B cell (primary cell): ENCODE measurements around the gene AMER1. TPM values are rescaled to one million over a fixed set of nuclear protein-coding genes. Genes with fewer than 3 reads are reported as not detected.

Experiments used
- ATAC-seq: fragments of 200-7000 bp; cut with Tn5 transposase; one replicate; pipeline ENCODE4 v1.10.0; 2021; ENCODE audit warnings: low read depth, mild to moderate bottlenecking, moderate number of reproducible peaks, moderate library complexity
- CTCF ChIA-PET: fragments of 350-600 bp; sonication (Branson Sonifier 250); formaldehyde crosslinking; loops from one replicate; lab custom pipeline; 2021; ENCODE audit warnings: antibody characterized with exemption, inconsistent platforms; lab: Charles Lee
- POLR2A ChIA-PET: fragments of 350-600 bp; sonication (Branson Sonifier 250); formaldehyde crosslinking; loops from one replicate; lab custom pipeline; 2021; ENCODE audit warnings: antibody characterized with exemption; lab: Charles Lee
- DNase-seq: peaks from one replicate; pipeline ENCODE4 v3.0.0; 2013
- H2AFZ ChIP-seq: 2 replicates; pipeline ENCODE4 v1.6.1; 2012; ENCODE audit warnings: mild to moderate bottlenecking, low read depth, low read length; ENCODE audit not compliant: insufficient read depth, poor library complexity, severe bottlenecking
- H3K27ac ChIP-seq, 2 donors: 1 replicate in 1 of 2; 2 replicates in 1 of 2; pipeline ENCODE4 v1.5.1; 2012 to 2013; ENCODE audit warnings: low read length in 2 of 2, mild to moderate bottlenecking in 2 of 2, moderate library complexity in 1 of 2
- H3K27me3 ChIP-seq, 4 experiments: fragments of 200-600 bp in 1 of 4; sonication (generic) in 1 of 4; replicated peaks in 1 of 4; 1 replicate in 2 of 4; 2 replicates in 2 of 4; pipeline versions ENCODE4 v1.6.1 to v1.7.0; 2013 to 2016; ENCODE audit warnings: low read length in 3 of 4, mild to moderate bottlenecking in 2 of 4, mixed read lengths in 1 of 4, moderate library complexity in 1 of 4; ENCODE audit not compliant: insufficient read depth in 4 of 4, control insufficient read depth in 3 of 4; ENCODE audit errors: control extremely low read depth in 1 of 4
- H3K36me3 ChIP-seq, 2 experiments: replicated peaks in 1 of 2; 1 replicate in 1 of 2; 2 replicates in 1 of 2; pipeline versions ENCODE4 v1.6.1 to v1.7.1; 2013; ENCODE audit warnings: low read length in 1 of 2; ENCODE audit not compliant: insufficient read depth in 2 of 2, control insufficient read depth in 1 of 2; ENCODE audit errors: control extremely low read depth in 1 of 2, extremely low read depth in 1 of 2
- H3K4me1 ChIP-seq, 2 donors: fragments of 200-600 bp in 1 of 2; sonication (generic) in 1 of 2; 1 replicate in 1 of 2; 2 replicates in 1 of 2; pipeline versions ENCODE4 v1.5.1 to v1.6.1; 2013 to 2017; ENCODE audit warnings: low read length in 2 of 2; ENCODE audit not compliant: control insufficient read depth in 2 of 2, insufficient read depth in 2 of 2
- H3K4me2 ChIP-seq: replicated peaks from 2 replicates; pipeline ENCODE3; 2012; ENCODE audit warnings: mild to moderate bottlenecking, low read depth, low read length; ENCODE audit not compliant: poor library complexity, severe bottlenecking
- H3K4me3 ChIP-seq, 5 experiments: fragments of 200-600 bp in 1 of 5; sonication (generic) in 1 of 5; 1 replicate in 3 of 5; 2 replicates in 2 of 5; pipeline versions ENCODE4 v1.5.1 to v1.7.0; 2011 to 2016; ENCODE audit warnings: low read length in 4 of 5, mild to moderate bottlenecking in 4 of 5, low read depth in 2 of 5, control low read depth in 1 of 5, moderate library complexity in 1 of 5; ENCODE audit not compliant: insufficient read depth in 1 of 5; ENCODE audit errors: control extremely low read depth in 1 of 5, extremely low read depth in 1 of 5
- H3K79me2 ChIP-seq: fragments of 200-600 bp; sonication (generic); one replicate; pipeline ENCODE4 v1.6.0; 2016; ENCODE audit warnings: low read length; ENCODE audit not compliant: control insufficient read depth, insufficient read depth
- H3K9ac ChIP-seq: fragments of 200-600 bp; sonication (generic); 2 replicates; pipeline ENCODE4 v1.6.1; 2017; ENCODE audit warnings: mild to moderate bottlenecking, low read length, moderate library complexity
- H3K9me3 ChIP-seq, 3 donors: one replicate each; pipeline versions ENCODE4 v1.6.1 to v1.7.1; 2013; ENCODE audit warnings: low read length in 2 of 3; ENCODE audit not compliant: control insufficient read depth in 2 of 3, insufficient read depth in 1 of 3; ENCODE audit errors: control extremely low read depth in 1 of 3
- H4K20me1 ChIP-seq: 2 replicates; pipeline ENCODE4 v1.6.0; 2012; ENCODE audit warnings: mild to moderate bottlenecking, low read length; ENCODE audit not compliant: insufficient read depth, control insufficient read depth, poor library complexity, severe bottlenecking
- H3K27ac Mint-ChIP-seq: one replicate; pipeline ENCODE4 v1.8.0; 2021; ENCODE audit warnings: mixed read lengths
- H3K27me3 Mint-ChIP-seq: one replicate; pipeline ENCODE4 v1.8.0; 2021; ENCODE audit warnings: mixed read lengths
- H3K4me1 Mint-ChIP-seq: one replicate; pipeline ENCODE4 v1.8.0; 2021; ENCODE audit warnings: mixed read lengths
- H3K4me3 Mint-ChIP-seq: one replicate; pipeline ENCODE4 v1.8.0; 2021; ENCODE audit warnings: mixed read lengths
- H3K9me3 Mint-ChIP-seq: one replicate; pipeline ENCODE4 v1.8.0; 2022; ENCODE audit warnings: mixed read lengths; ENCODE audit not compliant: insufficient read depth
- EZH2 ChIP-seq: IDR thresholded peaks from 2 replicates; pipeline ENCODE4 v1.6.1; 2012; ENCODE audit warnings: borderline replicate concordance, low read depth, mild to moderate bottlenecking, moderate library complexity, low read length; ENCODE audit not compliant: insufficient read depth, poor library complexity, severe bottlenecking
- WGBS: methylation state at CpG from one replicate; pipeline ENCODE4 v1.1.5; 2013; ENCODE audit warnings: missing lambda C conversion rate; ENCODE audit not compliant: insufficient coverage; 5-methylcytosine and 5-hydroxymethylcytosine counted together
- intact Hi-C: fragments of 100-400 bp; cut with micrococcal nuclease; formaldehyde crosslinking; loops from one replicate; pipeline ENCODE4 v1.10.0; 2022
- polyA minus RNA-seq: library from RNA; depleted of rRNA, polyadenylated mRNA; stranded (reverse); fragments of >200 nt; gene quantifications from 2 replicates; pipeline ENCODE4 v1.2.3, GENCODE V29; 2012
- polyA plus RNA-seq: library from polyadenylated mRNA; depleted of rRNA; stranded (reverse); fragments of >200 nt; gene quantifications from 2 replicates; pipeline ENCODE4 v1.2.3, GENCODE V29; 2012
- total RNA-seq, 2 donors: library from RNA; stranded (reverse); fragments of 120-200 nt in 1 of 2; gene quantifications; 1 replicate in 1 of 2; 2 replicates in 1 of 2; pipeline versions ENCODE4 v1.2.3 to v1.2.4, GENCODE V29; 2013 to 2022
- TF ChIP-seq, protein P1 (sequence below): fragments of 200-600 bp; IDR thresholded peaks from one replicate; pipeline ENCODE4 v1.8.0; 2022; ENCODE audit warnings: antibody characterized with exemption, mild to moderate bottlenecking

The AMER1 gene
- total RNA-seq (8.6 and 9.2 TPM in 2 replicates), polyA plus RNA-seq (0.89 and 1.5 TPM in 2 replicates), polyA minus RNA-seq (4.5 and 5.0 TPM in 2 replicates)
- 4.0 TPM for total RNA-seq (2013)

DNA sequence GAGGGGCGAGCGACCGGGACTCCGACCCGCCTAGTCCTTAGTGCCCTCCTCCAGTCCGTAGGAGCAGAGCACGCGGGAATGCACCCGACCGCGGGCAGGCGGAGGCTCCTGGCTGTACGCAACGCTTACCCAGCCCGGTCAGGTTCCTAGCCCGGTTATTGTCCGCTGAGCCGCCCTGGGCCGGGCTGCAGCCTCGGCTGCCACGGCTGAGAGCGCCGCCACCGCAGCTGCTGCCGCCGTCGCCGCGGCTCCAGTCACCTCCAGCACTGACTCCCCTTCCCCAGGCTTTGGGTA lies at the start of gene AMER1:
AMER1 (minus strand) TSS at position 268 of the 294 bp plus-strand sequence. CDS start 12,422 bp downstream, outside the sequence.
- POLR2A ChIA-PET = interaction anchor here (1.0 to 1.4 kb wide), 3 partner anchors 451 to 854 kb away, joined by 3 to 5 read pairs (median 3); partner anchors contain the start of gene SPIN4
- intact Hi-C loops = loop anchor here (2.0 to 10.0 kb wide), 5 partner anchors 451 to 1202 kb away; partner anchors contain the start of genes ZC3H12B and ZC4H2
- H3K36me3 ChIP-seq = no peaks in the 10 kb centered on the region
- ATAC-seq (no peak), DNase-seq (no peak)
- CTCF ChIA-PET = no interaction called here
- H3K9ac ChIP-seq = peak within 1 kb of the TSS; percentile 77
- H3K9me3 ChIP-seq = no peaks in the 10 kb centered on the region
- Mint-ChIP-seq H3K9me3 (no peaks in the 10 kb centered on the region), H3K27me3 (no peaks in the 10 kb centered on the region), H3K4me3 (peak within 1 kb of the TSS; percentile 92), H3K27ac (peak within 1 kb of the TSS; percentile 92), H3K4me1 (peaks cover 24% of the 10 kb centered on the region)
- peak within 1 kb of the TSS; percentile 86 to 89 for H3K27ac ChIP-seq
- no peaks in the 10 kb centered on the region for H4K20me1 ChIP-seq
- no peaks in the 10 kb centered on the region for H3K27me3 ChIP-seq
- TF ChIP-seq, protein P1, sequence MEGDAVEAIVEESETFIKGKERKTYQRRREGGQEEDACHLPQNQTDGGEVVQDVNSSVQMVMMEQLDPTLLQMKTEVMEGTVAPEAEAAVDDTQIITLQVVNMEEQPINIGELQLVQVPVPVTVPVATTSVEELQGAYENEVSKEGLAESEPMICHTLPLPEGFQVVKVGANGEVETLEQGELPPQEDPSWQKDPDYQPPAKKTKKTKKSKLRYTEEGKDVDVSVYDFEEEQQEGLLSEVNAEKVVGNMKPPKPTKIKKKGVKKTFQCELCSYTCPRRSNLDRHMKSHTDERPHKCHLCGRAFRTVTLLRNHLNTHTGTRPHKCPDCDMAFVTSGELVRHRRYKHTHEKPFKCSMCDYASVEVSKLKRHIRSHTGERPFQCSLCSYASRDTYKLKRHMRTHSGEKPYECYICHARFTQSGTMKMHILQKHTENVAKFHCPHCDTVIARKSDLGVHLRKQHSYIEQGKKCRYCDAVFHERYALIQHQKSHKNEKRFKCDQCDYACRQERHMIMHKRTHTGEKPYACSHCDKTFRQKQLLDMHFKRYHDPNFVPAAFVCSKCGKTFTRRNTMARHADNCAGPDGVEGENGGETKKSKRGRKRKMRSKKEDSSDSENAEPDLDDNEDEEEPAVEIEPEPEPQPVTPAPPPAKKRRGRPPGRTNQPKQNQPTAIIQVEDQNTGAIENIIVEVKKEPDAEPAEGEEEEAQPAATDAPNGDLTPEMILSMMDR = no peak
- TF ChIP-seq EZH2 = no peak
- no peaks in the 10 kb centered on the region for H3K79me2 ChIP-seq
- H3K4me3 ChIP-seq = peak within 1 kb of the TSS; percentile 21 to 82 (median 78)
- H3K4me1 ChIP-seq = peaks cover 3 to 19% of the 10 kb centered on the region in 2 donors
- peak within 1 kb of the TSS; percentile 83 for H2AFZ ChIP-seq
- 0% methylated on average over 27 of the region's 29 CpGs for WGBS
- H3K4me2 ChIP-seq = peak within 1 kb of the TSS; percentile 80

DNA sequence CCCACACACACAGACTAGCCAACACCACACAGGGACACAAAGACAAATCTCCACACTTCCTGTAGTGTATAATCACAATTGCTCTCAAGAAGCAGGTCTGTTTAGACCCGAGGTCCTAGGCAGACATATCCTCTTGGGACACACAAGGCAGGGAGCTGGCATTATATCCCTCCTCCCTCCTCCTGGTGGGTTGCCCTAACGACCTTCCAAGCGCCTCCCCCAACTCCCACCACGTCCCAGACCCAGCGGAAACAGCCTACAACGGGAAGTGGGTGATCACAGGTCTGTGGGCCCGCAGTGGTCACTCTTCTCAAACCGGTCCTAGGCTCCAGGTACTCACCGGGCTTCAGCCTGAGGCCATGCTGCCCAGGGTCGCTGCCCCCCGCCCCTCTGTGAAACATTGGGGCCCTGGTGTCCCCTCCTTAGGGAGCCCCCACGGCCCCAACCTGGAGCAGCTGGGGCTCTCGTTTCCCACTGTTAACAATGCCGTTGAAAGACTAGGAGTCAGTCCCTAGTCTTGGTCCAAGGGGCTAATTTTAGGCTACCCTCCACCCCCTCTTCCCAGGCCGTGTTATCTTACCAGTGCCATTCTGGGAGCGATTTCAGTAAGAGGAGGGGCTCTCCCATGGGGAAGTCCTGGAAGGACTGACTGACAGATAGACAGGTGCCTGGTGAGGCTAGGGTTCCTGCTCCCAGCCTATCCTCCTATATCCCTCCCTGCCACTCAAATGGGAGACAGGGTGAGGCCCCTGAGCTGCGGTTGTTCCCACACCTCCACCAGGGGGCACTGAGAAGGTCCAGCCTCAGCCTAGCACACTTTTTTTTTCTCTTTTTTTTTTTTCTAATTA lies 24.8 kb upstream of the AMER1 start, which contains the start of gene ASB12:
ASB12 (minus strand) TSS at position 485 of the 848 bp plus-strand sequence. CDS start 4,957 bp downstream, outside the sequence.
- no peak for TF ChIP-seq EZH2
- TF ChIP-seq, protein P1 = no peak
- H3K9ac ChIP-seq = no peak within 1 kb of the TSS
- H3K4me1 ChIP-seq = no peaks in the 10 kb centered on the region
- H4K20me1 ChIP-seq = no peaks in the 10 kb centered on the region
- no peak within 1 kb of the TSS for H2AFZ ChIP-seq
- H3K9me3 ChIP-seq = no peaks in the 10 kb centered on the region
- WGBS = 100% methylated on average over 3 of the region's 17 CpGs
- H3K4me3 ChIP-seq = no peak within 1 kb of the TSS
- H3K4me2 ChIP-seq = no peak within 1 kb of the TSS
- ChIA-PET CTCF (no interaction called here), POLR2A (no interaction called here)
- no peaks in the 10 kb centered on the region for H3K79me2 ChIP-seq
- Mint-ChIP-seq H3K9me3 (no peaks in the 10 kb centered on the region), H3K27ac (no peak within 1 kb of the TSS), H3K4me3 (no peak within 1 kb of the TSS), H3K27me3 (no peaks in the 10 kb centered on the region), H3K4me1 (no peaks in the 10 kb centered on the region)
- ATAC-seq = no peak
- no peak for DNase-seq
- intact Hi-C loops = no loop called here
- no peaks in the 10 kb centered on the region for H3K36me3 ChIP-seq
- H3K27ac ChIP-seq = no peak within 1 kb of the TSS
- no peaks in the 10 kb centered on the region for H3K27me3 ChIP-seq
